Adipocyte (in vitro differentiated cells): Measurements from ENCODE around the gene PSEN1.

ENCODE experiments used
- DNase-seq: peaks from one replicate; pipeline ENCODE4 v3.0.0-alpha.2; 2015; ENCODE audit warnings: low read depth
- H3K27me3 ChIP-seq: replicated peaks from 2 replicates; pipeline ENCODE4 v1.7.0; 2013; ENCODE audit warnings: mild to moderate bottlenecking, low read length, moderate library complexity; ENCODE audit not compliant: control insufficient read depth, insufficient read depth
- H3K36me3 ChIP-seq: 2 replicates; pipeline ENCODE4 v1.7.0; 2013; ENCODE audit warnings: low read length, mild to moderate bottlenecking, moderate library complexity; ENCODE audit not compliant: control insufficient read depth, insufficient read depth, severe bottlenecking
- H3K4me1 ChIP-seq: 2 replicates; pipeline ENCODE4 v1.7.0; 2013; ENCODE audit warnings: mild to moderate bottlenecking, low read length, moderate library complexity; ENCODE audit not compliant: control insufficient read depth, insufficient read depth
- H3K4me3 ChIP-seq: 2 replicates; pipeline ENCODE4 v1.7.0; 2013; ENCODE audit warnings: mild to moderate bottlenecking, low read length, moderate library complexity
- H3K9ac ChIP-seq: 2 replicates; pipeline ENCODE4 v1.7.0; 2013; ENCODE audit warnings: mild to moderate bottlenecking, low read length, moderate library complexity
- H3K9me3 ChIP-seq: 2 replicates; pipeline ENCODE4 v1.7.0; 2013; ENCODE audit warnings: mild to moderate bottlenecking, low read length, moderate library complexity; ENCODE audit not compliant: control insufficient read depth

PSEN1 gene

DNA sequence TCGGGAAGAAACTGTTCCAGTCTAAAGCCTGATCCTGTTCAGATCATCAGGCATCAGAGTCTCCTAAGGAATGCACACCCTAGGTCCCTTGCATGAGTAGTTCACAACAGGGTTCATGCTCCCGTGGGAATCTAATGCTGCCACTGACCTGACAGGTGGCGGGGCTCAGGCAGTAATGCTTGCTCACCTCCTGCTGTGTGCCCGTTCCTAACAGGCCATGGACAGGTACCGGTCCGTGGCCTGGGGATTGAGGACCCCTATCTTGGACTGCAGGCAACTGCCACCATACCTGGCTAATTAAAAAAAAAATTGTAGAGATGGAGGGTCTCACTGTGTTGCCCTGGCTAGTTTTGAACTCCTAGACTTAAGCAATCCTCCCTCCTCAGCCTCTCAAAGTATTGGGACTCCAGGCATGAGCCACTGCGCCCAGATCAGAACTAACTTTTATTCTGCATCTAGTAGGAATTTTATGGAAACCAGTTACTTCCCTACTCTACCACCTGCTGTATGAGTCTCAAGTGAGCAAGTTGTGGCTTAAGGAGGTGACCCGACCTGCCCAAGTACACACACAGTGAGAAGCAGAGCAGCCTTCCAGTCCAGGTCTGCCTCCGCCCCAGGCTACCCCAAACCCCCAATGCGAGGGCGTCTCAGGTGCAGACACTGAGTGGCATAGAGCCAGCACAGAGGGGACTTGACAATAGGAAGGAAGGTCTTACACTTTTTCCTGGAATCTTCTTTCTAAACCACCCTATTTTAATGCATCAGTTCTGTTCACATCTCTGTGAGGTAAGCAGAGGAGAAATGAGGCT lies 98.5 kb downstream of the PSEN1 start:
- peaks cover 24% of the 10 kb centered on the region for H3K4me1 ChIP-seq
- no peak overlapping the region for H3K9ac ChIP-seq
- H3K27me3 ChIP-seq, result peaks cover 24% of the 10 kb centered on the region
- no peak overlapping the region for H3K4me3 ChIP-seq
- no peaks in the 10 kb centered on the region for H3K9me3 ChIP-seq
- DNase-seq, result no peak
- H3K36me3 ChIP-seq, result no peaks in the 10 kb centered on the region

DNA sequence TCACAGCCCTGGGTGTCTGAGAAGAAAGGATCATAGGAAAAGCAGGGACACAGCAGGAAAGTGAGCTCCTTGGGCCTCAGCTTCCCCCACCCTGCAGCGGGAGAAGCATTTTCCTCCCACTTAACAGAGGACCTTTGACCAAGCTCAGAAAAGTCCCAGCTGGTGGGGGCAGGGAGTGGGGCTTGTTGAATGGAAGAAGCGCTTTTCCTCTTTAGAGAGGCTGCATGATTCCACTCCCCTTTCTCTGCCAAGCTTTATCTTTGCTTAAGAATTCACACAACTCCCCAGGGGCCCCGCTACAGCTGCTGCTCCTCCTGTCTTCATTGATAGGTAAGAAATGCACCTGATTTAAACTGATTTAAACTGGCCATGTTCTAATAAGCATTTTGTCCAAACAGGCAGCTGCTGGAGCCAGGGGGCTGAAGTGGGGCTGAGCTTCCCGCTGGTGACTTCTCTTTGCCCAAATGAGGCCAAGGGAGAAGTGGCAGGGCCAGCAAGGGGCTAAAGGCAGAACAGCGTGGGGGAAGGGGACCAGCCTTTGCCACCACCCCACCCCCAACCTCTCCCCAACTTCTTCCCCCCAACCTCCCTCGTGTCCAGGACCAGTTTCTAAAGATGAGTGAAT lies 99.3 kb downstream of the PSEN1 start:
- no peak overlapping the region for H3K9ac ChIP-seq
- H3K9me3 ChIP-seq, result no peaks in the 10 kb centered on the region
- no peaks in the 10 kb centered on the region for H3K36me3 ChIP-seq
- DNase-seq, result no peak
- H3K4me3 ChIP-seq, result no peak overlapping the region
- H3K27me3 ChIP-seq, result peaks cover 24% of the 10 kb centered on the region
- H3K4me1 ChIP-seq, result peaks cover 24% of the 10 kb centered on the region

DNA sequence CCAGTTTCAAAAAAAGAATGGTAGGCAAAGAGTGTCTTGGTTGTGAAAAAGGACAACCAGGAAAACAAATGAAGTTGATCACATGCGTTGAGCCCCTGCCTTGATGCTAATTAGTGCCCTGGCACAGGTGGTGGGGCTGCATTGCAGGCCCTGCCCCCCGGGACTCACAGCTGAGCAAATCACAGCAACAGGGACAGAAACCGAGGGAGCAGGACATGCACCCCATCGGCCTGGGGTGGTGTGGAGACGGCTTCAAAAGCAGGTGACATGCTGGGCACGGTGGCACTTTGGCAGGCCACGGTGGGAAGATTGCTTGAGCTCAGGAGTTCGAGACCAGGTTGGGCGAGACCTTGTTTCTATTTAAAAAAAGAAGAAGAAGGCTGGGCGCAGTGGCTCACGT lies 99.8 kb downstream of the PSEN1 start:
- no peak overlapping the region for H3K4me3 ChIP-seq
- DNase-seq, result no peak
- H3K36me3 ChIP-seq, result no peaks in the 10 kb centered on the region
- no peaks in the 10 kb centered on the region for H3K9me3 ChIP-seq
- peaks cover 24% of the 10 kb centered on the region for H3K4me1 ChIP-seq
- no peak overlapping the region for H3K9ac ChIP-seq
- H3K27me3 ChIP-seq, result peaks cover 24% of the 10 kb centered on the region

DNA sequence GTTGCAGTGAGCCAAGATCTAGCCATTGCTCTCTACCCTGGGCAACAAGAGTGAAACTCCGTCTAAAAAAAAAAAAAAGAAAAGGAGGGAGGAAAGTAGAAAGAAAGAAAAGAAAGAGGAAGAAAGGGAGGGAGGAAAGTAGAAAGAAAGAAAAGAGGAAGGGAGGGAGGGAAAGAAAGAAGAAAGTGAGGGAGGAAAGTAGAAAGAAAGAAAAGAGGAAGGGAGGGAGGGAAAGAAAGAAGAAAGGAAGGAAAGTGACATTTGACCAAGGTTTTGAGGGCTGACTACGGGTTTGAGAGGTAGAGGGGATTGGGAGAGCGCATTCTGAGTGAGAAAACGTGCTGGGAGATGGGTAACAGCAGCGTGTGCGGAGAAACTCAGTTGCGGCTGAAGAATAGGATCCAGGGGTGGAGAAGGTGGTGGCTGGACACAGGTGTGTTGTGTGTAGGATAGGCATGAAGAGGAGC lies 100.5 kb downstream of the PSEN1 start:
- Histone ChIP-seq H3K4me3 (peak overlapping the region; percentile 62), H3K4me1 (peaks cover 24% of the 10 kb centered on the region), H3K9ac (no peak overlapping the region), H3K27me3 (peaks cover 24% of the 10 kb centered on the region), H3K9me3 (no peaks in the 10 kb centered on the region), H3K36me3 (no peaks in the 10 kb centered on the region)
- no peak for DNase-seq

DNA sequence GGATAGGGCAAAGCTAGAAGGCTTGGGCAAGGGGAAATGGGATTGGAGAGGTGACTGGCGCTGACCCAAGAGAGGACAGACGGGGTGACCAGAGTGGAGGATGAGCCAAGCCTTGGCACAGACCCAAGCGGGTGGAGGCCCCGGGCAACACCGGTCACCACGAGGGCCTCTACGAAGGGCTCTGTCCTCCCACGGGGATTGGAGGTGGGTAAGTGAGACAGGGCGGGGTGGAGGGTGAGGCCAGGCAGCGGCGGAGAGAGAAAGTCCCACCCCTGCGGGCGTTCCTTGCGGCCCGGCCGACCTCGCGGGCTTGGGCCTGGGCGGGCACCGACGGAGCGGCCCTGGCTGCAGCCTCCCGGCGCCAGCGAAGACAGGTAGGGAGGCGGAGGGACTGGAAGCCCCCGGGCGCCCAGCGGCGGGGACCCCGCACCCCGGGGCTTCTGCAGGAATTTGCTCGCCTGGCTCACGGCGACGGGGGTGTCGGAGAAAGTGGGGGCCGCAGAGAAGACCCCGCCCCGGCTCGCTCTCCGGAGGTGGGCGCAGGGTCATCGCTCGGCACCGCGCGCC lies 101.0 kb downstream of the PSEN1 start, which contains the start of gene PAPLN:
TSS of gene PAPLN (plus strand) at position 288 of the 567 bp plus-strand sequence. CDS start 2,273 bp downstream, outside the sequence.
- H3K4me1 ChIP-seq, result peaks cover 29% of the 10 kb centered on the region
- peaks cover 24% of the 10 kb centered on the region for H3K27me3 ChIP-seq
- peak within 1 kb of the TSS; percentile 62 for H3K4me3 ChIP-seq
- DNase-seq, result no peak
- H3K9me3 ChIP-seq, result no peaks in the 10 kb centered on the region
- H3K36me3 ChIP-seq, result no peaks in the 10 kb centered on the region
- peak within 1 kb of the TSS; percentile 59 for H3K9ac ChIP-seq

DNA sequence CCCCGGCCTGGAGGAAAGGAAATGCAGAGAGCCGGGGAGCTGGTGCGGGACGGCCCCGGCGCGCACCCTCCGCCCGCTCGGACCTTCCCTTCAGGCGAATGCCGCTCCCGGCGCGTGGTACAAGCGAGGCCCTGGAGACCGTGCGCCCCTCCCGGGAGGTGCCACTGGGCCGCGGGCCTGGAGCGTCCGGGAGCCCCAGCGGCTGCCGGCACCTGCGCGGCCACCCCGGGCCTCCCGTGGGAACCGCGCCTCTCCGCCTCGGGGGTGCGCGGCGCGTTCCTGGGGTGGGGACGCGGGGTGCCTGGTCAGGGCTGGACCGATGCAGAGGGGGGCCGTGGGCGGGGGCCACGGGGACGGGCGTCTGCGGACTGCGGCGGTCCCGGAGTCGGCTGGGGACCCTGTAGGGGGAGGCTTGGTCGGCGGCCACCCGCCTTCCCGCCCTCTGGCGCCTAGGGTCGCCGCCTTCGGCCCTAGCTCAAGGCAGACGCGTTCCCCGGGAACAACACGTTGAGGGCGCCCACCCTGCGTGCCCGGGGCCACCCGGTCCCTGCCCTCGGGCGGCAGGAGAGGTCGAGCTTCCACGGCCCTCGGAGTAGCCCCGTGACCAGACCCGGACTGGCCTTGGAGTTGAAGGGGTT lies 101.6 kb downstream of the PSEN1 start:
- peaks cover 24% of the 10 kb centered on the region for H3K27me3 ChIP-seq
- no peaks in the 10 kb centered on the region for H3K36me3 ChIP-seq
- no peaks in the 10 kb centered on the region for H3K9me3 ChIP-seq
- peak overlapping the region; percentile 59 for H3K9ac ChIP-seq
- peak; percentile 31 for DNase-seq
- peaks cover 33% of the 10 kb centered on the region for H3K4me1 ChIP-seq
- H3K4me3 ChIP-seq, result peak overlapping the region; percentile 62

DNA sequence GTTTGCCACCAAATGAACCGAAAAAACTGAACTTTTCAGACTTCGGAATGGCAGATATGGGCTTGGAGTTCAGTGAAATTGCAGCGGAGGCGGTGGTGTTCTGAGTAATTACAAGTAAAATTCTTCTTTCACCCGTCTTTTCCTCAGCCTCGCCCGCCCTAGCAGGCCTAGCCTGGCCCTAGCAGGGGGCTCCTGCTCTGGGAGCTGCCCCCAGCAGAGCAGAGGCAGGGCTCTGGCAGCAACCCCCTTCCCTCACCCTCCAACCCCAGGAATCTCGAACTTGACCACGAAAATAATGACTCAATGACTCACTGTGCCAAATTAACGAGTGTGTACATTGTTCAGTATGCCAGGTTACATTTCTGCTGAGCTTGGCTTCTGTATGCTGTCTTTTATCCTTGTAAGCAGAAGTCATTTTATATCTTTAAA lies 102.1 kb downstream of the PSEN1 start:
- H3K36me3 ChIP-seq, result no peaks in the 10 kb centered on the region
- H3K27me3 ChIP-seq, result peaks cover 24% of the 10 kb centered on the region
- H3K4me3 ChIP-seq, result peak overlapping the region; percentile 59
- peaks cover 33% of the 10 kb centered on the region for H3K4me1 ChIP-seq
- H3K9ac ChIP-seq, result peak overlapping the region; percentile 59
- H3K9me3 ChIP-seq, result no peaks in the 10 kb centered on the region
- peak; percentile 76 for DNase-seq

DNA sequence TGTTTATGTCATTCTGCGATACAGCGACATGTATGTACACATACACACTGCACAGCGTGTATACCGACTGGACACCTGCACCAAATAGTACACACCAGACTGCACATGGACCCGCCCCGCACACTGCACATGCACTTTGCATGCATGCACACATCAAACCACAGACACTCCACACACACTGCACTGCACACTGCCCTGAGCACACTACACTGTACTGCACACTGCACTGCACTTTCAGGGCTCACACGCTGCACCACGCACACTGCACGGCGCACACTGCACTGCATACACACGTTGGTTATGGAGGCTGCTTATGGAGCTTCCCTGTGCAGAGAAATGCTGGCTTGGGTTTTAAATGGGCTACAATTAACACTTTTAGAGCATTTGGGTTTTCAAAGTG lies 102.6 kb downstream of the PSEN1 start:
- H3K4me3 ChIP-seq, result peak overlapping the region; percentile 59
- peaks cover 33% of the 10 kb centered on the region for H3K4me1 ChIP-seq
- H3K36me3 ChIP-seq, result no peaks in the 10 kb centered on the region
- peaks cover 19% of the 10 kb centered on the region for H3K27me3 ChIP-seq
- peak overlapping the region; percentile 21 for H3K9ac ChIP-seq
- peak; percentile 19 for DNase-seq
- H3K9me3 ChIP-seq, result no peaks in the 10 kb centered on the region

DNA sequence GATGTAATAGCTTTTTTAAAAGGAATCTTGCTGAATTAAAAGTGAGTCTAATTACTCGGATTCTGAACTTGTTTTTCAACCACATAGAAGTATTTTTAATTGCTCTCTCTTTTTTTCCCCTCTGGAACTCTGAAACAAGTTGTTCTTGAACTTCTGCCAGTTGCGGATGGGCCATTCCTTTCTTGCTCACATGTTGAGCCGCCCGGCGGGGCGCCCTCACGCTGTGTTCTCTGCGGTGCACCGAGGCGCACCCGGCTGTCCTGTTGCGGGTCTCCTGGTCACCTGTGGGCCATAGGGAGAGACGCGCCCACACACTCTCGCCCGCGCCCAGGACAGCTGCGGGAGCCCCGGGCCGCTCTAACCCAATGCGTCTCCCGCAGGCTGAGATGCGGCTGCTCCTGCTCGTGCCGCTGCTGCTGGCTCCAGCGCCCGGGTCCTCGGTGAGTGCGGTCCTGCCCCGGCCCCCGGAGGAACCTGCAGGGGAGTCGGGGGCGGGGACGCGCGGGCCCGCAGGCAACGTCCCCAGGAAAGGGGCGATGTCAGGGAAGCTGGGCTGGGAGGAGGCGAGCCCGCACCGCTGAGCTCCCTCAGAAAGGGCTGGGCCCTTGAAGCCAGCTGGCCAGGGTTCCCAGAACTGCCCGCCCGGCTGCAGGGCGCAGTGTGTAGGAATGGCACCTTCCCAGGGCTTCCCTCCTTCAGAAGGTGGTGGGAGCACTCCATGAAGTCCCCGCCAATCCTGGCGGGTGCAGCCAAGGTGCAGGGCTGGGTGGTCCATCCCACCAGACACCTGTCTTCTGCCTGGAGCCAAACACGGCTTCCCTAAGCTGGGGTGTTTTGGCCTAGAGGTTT lies 103.3 kb downstream of the PSEN1 start:
- Histone ChIP-seq H3K9me3 (no peaks in the 10 kb centered on the region), H3K9ac (peak overlapping the region; percentile 21), H3K27me3 (peaks cover 12% of the 10 kb centered on the region), H3K4me3 (peak overlapping the region; percentile 59), H3K4me1 (peaks cover 33% of the 10 kb centered on the region), H3K36me3 (no peaks in the 10 kb centered on the region)
- peak; percentile 81 for DNase-seq

DNA sequence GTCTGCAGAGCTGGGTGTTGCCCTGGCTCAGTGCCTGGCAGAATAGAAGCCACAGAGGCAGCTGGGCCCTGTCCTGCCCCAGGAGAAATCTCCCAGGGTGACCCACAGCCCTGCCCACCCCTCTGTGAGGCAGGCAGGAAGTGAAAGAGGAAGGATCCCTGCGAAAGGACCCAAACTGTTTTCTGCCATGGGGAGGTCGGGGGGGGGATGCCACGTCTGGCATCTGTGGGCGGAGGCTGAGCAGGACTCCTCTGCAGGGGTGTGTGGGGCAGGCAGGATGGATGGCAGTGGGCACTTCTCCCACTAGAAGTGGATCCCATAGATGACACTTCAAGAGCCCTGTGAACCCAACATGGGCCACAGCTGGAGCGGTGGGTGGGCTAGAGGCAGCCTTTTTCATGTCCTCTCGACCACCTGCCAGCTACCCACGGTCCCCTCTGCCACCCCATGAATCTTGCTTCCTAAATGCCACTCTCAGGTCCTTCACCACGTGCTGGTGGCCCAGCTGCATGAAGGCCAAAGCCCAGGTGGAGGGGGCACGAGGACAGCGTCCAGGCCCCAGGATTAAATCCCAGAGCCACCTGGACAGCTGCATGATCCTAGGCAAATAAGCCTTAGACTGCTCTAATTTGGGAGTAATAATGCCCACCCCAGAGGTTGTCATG lies 104.6 kb downstream of the PSEN1 start:
- Histone ChIP-seq H3K36me3 (no peaks in the 10 kb centered on the region), H3K27me3 (peaks cover 4% of the 10 kb centered on the region), H3K9ac (no peak overlapping the region), H3K4me1 (peaks cover 26% of the 10 kb centered on the region), H3K4me3 (no peak overlapping the region), H3K9me3 (no peaks in the 10 kb centered on the region)
- DNase-seq, result no peak
